GM21367 (cell line): ENCODE data around the gene KLHL22.
A peak's percentile ranks its signal among the peaks of the same experiment; 100 is the strongest.
"Not testable (repeated sequence)": the region's sequence is repeated elsewhere in the genome, so short reads cannot be mapped to it uniquely, and the experiment has no call there.

Source experiments
- ATAC-seq: cut with Tn5 transposase; IDR thresholded peaks from one replicate; pipeline ENCODE4 v1.9.1; 2021; ENCODE audit not compliant: unreplicated experiment

The KLHL22 gene

DNA sequence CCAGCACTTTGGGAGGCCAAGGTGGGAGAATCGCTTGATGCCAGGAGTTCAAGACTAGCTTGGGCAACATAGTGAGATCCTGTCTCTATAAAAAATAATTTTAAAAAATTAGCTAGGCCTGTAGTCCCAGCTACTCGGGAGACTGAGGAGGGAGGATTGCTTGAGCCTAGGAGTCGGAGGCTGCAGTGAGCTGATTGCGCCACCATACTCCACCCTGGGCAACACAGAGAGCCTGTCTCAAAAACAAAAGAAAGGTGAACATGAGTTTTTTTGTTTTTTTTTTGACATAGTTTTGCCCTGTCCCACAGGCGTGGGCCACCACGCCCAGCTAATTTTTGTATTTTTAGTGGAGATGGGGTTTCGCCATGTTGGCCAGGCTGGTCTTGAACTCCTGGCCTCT is 29.5 kb upstream of the KLHL22 start:
- no peak for ATAC-seq

DNA sequence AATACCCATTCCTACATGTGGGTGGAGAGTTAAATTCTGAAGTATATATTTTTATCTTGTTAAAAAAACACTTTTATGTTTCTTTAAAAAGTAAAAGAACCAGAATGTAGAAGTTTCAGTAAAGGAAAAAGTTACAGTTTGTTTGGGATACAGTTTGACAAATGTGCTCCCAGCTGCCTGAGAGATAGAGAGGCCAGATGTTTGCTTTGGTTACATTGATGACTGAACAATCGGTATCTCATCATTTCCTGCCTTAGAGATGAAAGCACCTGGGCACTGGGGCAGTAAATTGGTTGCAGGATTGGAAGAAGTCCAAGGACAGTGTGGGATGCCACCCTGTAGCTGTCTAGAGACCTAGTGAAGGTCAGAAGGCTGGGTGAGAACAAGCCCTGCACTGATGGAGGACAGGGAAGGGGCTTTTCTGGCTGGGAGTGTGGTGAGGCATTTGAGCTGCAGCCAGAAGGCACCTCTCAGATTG is 28.4 kb upstream of the KLHL22 start:
- ATAC-seq: no peak

DNA sequence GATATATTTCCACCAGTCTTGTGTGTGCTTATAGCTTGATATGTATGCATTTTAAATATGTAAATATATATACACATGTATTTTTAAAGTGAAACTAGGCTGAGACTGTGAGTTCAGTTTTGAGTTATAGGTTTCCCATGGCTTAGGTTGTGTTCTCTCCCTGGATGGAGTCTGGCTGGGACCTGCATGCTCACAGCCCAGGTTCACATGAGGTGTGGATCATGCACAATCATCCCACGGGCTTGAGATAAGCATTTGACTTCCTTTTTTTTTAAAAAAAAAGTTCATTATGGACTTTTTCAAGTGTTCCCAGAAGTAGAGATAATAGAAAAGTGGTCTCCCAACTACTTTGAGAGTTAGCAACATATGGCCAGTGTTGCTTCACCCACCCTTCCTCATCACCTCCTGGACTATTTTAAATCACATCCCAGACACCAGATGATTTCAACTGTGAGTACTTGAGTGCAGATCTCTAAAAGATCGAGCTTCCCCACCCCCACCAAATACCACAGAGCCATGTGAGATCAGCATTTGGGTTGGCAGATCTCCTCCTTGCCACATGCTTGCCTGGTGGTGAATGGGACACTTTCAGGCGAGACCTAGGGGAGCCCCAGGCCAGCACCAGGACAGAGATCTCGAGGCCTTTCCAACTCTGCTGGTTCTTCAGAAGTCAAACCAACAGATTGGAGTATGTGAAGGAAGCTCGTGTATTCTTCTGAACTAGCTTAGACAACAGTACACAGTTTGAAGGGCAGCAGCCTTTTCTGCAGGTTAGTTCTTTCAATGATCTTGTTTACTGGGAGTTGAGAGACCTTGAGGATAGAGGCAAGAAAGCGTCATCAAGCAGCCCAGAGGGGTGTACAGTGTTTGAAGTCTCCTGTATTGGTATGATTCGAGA is 27.7 kb upstream of the KLHL22 start:
- ATAC-seq: no peak

DNA sequence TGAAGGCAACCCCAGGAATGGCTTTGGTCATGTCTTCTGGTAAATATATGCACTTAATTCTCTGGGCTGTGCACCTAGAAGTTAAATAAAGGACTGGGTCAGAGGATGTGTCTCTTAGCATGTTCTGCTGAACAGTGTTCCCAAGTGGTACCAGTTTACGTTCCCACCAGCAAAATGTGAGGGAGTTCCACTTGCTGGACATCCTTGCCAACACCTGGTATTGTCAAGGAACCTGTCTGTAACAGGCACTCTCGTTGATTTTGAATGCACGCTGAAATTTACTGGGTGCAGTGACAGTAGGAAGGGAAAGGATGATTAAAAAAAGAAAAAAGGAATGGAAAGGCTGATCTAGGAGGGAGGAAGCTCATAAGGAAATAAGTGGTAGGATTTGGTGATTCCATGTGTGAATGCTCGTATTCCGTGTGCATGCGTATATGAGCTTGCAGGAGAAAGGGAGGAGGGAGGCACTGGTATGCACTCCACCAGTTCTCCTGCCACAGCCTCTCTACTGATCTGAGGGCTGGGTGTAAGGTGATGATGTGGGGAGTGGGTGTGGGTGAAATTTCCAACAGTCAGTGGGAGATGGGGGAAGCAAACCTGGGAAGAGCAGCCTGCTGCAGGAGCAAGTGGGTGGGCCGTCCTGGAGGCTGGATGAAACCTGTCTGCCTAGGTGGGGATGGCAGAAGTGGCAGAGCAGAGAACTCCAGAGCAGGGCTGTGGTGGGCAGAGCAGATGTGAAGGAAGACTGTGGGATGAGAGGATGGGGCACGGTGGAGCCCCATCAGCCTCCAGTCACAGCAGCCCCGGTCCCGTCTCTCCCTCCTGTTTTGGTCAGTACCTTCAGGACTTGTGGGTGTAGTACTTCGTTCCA is 26.8 kb upstream of the KLHL22 start:
- ATAC-seq: no peak

DNA sequence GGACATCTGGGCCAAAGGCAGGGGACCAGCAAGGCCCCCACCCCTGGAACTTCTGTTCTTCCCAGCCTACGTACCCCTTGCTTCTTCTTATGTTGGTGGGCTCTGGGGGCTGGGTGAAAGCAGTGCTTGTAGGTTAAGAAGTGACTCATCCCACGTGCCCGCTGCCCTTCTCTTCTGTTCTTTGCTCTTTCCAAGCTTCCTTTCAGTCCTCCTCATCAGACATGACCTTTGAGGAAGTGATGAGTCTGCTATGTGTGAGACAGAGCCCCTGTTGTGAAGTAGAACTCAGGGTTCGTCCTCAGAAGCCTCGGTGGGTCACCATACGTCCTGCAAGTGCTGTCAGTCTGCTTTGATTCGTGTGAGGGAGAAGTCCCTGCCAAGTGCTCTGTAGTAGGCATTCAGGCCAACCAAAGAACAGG is 24.5 kb upstream of the KLHL22 start:
- no peak for ATAC-seq

DNA sequence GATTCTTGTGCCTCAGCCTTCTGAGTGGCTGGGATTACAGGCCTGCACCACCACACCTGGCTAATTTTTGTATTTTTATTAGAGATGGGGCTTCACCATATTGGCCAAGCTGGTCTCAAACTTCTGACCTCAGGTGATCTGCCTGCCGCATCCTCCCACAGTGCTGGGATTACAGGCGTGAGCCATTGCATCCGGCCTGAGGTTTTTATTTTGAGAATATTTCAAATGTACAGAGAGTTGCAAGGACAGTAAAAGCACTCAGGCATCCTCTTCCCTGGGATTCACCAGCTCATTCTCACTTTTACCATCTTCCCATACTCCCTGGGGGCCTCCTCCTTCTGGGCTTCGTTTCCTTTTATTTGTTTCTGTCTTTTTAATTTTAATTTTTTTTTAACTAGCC is 24.0 kb upstream of the KLHL22 start:
- ATAC-seq: no peak

DNA sequence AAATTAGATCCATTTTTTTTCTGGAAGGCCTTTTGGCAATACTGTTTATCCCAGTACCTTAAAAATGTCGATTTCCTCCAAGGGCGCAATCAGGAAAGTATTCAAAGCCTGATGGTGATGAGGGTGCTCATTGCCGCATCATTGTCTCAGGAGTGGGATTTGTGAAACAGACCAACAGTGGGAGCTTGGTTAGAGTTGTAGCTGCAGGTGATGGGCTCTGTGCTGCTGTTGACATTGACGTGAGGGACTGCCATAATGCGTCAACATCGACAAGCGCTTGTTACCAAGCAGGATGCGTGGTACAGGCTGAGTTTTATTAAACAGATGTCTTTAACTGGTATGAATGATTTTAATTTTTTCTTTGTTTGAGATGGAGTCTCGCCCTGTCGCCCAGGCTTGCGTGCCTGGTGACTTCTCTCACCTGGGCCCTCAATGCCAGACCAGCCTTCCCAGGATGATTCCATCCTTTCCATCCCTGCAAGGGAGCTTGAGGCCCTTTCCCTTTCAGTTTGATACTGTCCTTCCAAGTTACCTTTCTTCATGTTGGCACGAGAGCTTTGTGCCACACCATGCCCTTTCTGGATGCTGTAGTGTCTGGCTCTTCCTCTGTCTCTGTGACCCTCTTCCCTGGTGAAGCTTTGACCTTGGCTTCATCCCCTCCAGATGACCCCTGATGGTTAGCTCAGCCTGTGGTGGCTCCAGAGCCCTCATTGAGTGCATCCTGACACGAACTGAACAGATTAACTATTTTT is 22.4 kb upstream of the KLHL22 start:
- no peak for ATAC-seq

DNA sequence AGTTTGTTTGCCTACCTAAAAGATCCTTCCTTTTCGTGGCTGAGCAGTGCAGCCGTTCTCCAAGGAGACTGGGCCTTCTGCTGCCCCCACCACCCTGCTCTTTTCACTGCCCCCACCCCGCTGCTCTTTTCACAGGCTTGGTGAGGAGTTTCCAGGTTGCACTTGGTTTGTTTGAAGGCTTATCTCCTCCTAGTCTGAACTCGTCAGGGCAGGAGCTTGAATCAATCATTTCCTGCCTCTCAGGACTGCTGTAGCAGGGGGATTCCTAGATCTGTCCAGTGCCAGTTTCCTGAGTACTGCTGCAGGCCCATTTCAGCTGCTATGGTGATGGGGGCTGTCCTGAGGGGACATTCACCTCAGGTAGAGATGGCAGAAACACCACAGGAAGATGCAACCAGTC is 21.8 kb upstream of the KLHL22 start:
- ATAC-seq: no peak

DNA sequence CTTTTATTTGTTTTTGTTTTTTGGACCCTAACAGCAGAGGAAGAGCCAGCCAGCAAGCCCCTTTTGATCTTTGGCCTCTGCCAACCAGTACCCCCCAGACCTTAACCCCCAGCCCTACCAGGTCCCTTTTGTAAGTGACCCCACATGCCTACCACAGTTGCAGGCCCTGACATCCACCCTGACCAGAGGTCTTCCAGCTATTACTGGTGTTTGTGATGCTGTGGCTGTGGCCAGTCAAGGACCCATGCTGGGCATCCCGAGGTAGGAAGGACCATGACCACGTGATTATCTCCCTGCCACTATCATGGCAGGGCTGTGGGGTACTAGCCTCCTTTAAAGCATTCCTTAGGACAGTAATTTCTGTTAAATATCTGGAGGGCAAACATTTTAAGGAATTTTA is 20.8 kb upstream of the KLHL22 start:
- no peak for ATAC-seq

DNA sequence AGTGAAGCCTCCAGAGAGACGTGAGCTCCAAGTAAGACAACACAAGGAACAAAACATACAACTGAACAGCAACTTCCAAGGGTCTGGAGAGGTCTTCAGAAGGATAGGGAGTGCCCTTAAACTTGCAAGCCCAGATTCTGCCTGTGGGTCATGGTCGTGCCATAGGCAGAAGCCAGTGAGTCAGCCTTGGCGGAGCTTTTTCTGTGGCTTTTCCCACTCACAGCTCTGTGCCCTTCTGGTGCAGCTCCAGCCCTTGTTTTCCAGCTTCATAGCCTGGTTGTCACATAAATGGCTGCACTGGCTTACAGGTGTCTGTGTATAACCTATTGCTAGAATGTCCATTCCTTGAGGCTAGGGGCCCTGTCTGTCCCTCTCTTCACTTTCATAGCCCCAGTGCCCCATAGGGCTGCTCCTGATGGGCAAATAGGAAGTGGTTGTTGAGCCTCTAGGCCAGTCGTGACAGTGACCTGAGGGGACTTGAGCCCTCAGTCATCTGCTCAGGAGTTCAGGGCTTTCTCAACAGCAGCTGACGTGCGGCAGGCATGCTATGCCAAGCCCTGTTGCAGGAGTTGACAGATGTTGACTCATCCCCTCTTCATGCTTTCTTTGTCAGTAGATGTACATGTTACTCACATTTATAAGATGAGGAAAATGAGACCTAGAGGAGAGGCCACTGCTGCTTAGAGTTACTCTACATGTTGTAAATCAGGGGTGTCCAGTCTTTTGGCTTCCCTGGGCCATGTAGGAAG is 19.2 kb upstream of the KLHL22 start:
- ATAC-seq: no peak

DNA sequence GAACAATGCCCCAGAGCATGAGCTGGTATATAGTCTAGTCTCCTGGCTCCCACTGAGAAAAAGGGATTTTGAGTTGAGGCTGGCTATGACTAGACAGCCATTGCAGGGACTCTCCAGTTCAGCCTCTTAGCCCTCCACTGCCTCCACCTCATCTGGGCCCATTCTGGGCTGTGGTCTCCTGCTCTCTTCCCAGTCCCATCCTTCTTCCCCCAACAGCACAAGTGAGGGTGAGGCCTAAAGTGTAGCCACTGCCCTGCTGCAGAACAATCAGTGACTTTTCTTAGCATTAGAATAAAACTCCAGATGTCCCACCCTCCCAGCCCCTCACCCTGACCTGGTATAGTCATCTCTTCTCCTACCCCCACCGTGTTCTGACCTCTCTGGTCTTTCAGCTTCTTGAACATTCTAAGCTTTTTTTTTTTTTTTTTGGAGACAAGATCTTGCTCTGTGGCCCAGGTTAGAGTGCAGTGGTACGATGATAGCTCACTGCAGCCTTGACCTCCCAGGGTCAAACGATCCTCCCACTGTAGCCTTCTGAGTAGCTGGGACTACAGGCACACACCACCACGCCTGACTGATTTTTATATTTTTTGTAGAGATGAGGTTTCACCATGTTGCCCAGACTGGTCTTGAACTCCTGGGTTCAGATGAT is 16.1 kb upstream of the KLHL22 start:
- no peak for ATAC-seq

DNA sequence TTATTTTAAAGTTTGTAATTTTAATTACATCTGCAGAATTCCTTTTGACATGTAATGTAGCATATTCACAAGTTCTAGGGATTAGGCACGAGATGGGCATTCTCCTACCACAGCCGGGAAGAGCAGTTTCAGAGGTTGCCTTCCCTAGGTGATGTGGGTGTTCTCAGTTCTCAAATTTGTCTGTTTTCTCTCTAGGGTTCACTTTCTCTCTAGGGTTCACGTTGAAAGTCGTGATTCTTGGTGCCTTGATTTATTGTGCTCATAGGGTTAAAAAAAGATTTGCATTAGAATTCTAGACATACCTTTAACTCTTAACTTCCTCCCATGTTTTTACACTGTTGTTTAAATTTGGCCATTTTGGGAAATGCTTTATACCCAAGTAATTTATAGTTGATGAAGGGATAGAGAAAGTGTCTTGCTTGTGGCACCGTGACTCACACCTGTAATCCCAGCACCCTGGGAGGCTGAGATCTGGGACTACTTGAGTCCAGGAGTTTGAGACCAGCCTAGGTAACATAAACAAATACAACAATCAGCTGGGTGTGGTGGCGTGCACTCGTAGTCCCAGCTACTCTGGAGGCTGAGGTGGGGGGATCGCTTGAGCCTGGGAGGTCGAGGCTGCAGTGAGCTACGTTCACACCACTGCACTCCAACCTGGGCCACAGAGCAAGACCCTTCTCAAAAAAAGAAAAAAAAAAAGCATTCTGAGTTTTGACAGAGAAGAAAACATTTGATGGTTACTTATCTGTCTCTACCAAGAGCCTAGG is 15.4 kb upstream of the KLHL22 start:
- no peak for ATAC-seq

DNA sequence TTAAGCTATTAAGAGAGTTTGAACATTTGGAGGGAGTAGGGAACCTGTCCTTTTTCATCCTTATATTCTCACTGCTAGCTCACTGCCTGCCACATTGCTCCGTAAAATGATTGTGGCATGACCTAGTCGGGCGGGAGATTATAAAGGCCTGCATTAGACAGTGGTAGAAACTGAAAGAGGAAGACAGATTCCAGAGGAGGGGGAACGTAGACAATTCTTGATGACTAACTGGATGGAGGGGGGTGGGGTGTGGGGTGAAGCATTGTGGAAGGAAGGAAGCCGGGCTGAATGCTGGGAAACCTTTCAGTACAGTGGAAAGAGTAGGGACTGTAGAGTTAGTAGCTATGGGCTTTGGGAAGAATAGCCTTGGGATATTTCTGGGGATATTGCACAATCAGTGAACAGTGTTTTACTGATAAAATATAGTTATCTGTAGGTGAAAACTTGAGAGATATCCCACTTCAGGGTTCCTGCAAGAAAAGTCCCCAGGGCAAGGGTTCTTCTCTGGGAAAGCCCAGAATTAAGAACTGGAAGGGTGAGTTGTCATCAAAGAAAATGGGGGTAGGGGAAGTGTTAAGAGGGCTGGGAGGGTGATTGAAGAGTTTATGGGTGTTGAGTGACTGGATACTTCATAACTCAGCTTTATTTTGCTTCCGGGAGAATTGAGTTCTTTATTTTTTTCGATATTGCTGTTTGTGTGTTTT is 13.9 kb upstream of the KLHL22 start:
- no peak for ATAC-seq

DNA sequence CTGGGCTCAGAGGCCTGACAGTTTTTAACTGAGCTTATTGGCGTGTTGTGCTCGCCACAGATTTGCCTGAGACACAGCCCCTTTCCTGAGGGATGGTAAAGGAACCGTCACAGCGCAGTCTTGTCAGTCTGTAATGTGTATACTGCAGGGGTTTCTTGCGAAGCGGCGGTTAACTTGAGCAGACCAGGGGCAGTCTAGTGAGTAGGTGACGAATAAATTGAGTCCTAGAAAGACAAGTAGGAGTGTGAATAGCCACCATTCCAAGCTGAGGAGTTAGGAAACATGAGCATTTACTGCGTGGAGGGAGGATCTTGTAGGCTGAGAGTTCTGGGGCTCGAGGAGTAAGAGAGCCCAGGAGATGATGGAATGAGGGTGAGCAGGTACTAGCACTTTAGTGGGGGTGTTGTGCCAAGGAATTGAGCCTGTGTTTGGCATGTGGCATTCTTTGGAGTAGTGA is 13.2 kb upstream of the KLHL22 start:
- no peak for ATAC-seq

DNA sequence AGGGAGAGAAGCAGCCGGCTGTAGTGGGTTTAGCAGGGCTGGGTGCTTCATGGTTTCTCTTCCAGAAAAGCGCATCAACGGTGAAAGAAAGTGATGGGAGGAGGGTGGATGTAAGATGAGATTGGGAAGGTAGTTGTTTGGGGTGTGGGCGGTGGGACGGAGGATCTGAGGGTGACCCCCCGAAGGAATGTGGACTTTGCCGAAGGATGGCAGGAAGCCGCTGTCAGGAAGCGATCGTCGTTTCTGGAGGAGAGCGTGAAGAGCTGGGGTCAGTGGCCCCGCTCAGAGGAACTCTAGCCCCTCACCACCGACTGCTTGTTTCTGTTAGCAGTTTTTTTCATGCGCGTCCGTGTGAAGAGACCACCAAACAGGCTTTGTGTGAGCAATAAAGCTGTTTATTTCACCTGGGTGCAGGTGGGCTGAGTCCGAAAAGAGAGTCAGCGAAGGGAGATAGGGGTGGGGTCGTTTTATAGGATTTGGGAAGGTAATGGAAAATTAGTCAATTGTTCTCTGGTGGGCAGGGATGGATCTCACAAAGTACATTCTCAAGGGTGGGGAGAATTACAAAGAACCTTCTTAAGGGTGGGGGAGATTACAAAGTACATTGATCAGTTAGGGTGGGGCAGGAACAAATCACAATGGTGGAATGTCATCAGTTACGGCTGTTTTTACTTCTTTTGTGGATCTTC is 12.6 kb upstream of the KLHL22 start:
- ATAC-seq: not testable (repeated sequence)

DNA sequence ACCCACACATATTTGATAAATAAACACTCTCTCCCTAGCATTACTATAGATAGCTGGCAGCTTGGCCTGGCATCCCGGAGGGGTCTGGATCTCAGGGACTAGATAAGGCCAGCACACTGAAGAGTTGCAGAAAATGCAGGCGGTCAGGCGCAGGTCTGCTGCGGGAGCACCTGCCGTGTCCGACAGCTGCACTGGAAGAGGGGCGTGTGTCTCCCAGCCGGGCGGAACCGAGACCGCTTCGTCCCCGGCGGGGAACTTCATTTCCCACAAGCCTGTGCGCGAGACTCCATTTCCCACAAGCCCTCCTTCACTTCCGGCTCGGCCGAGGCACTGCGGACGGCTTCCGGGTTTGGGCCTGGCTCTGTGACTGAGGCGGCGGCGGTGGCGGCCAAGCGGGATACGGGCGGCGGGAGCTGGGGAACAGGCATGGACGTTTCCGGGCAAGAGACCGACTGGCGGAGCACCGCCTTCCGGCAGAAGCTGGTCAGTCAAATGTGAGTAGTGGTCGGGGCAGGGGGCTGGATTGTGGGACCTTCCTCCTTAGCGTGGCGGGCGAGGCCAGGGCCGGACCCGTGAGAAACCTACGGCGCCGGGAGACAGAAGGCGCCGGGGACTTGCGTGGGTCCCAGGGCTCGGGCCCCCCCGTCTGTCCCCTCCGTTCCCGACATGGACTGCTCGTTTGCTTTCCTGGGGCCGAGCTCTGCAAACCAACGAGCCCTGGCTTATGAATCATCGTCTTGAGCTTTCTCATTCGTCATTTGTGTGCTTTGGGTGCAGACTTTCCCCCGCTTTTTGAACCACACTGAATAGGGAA is 11.9 kb upstream of the KLHL22 start, which contains the start of gene MED15:
Gene MED15, plus strand, starts transcription at position 358 of the 814 bp plus-strand sequence. Its CDS starts 69 bp downstream, at position 427.
- peak; percentile 44 for ATAC-seq
